Neural progenitor cell (in vitro differentiated cells): Measurements from ENCODE around the gene RMI2.

ENCODE experiments used
- CTCF ChIP-seq: fragments of 200-600 bp; sonication (generic); IDR thresholded peaks from 2 replicates; pipeline ENCODE4 v1.5.1; 2017; ENCODE audit warnings: antibody characterized with exemption, mild to moderate bottlenecking
- EZH2phosphoT487 ChIP-seq: fragments of 200-600 bp; sonication (generic); IDR thresholded peaks from 2 replicates; pipeline ENCODE4 v1.6.1; 2017; ENCODE audit warnings: antibody characterized with exemption

GRCh38 chr16:11310997-11311561 lies 34.2 kb upstream of the RMI2 start:
- TF ChIP-seq EZH2phosphoT487, result no peak
- no peak for TF ChIP-seq CTCF
